OCI-LY1 (cell line): ENCODE data around the gene CEP126.

ENCODE experiments used
- H2AFZ ChIP-seq: fragments of 200-600 bp; sonication (generic), shearing (Covaris generic); 2 replicates; pipeline ENCODE4 v1.6.0; 2014; ENCODE audit warnings: antibody characterized with exemption, mild to moderate bottlenecking, low read length
- H3F3A ChIP-seq: fragments of 200-600 bp; sonication (generic), shearing (Covaris generic); 2 replicates; pipeline ENCODE4 v1.6.0; 2014; ENCODE audit warnings: mild to moderate bottlenecking, antibody characterized with exemption, low read length, moderate library complexity; ENCODE audit not compliant: insufficient read depth
- H3K27ac ChIP-seq: fragments of 200-600 bp; sonication (generic); 2 replicates; pipeline ENCODE4 v1.5.1; 2014; ENCODE audit warnings: low read length, mixed run types, mild to moderate bottlenecking, low read depth; ENCODE audit not compliant: poor library complexity, severe bottlenecking
- H3K27me3 ChIP-seq: fragments of 200-600 bp; sonication (generic); 2 replicates; pipeline ENCODE4 v1.6.0; 2014; ENCODE audit warnings: antibody characterized with exemption, mild to moderate bottlenecking, low read length, moderate library complexity; ENCODE audit not compliant: insufficient read depth
- H3K36me3 ChIP-seq: fragments of 200-600 bp; sonication (generic); 2 replicates; pipeline ENCODE4 v1.6.1; 2014; ENCODE audit warnings: mild to moderate bottlenecking, antibody characterized with exemption, low read length, moderate library complexity, mixed read lengths; ENCODE audit not compliant: insufficient read depth
- H3K4me1 ChIP-seq: fragments of 200-600 bp; sonication (generic); 2 replicates; pipeline ENCODE4 v1.5.1; 2014; ENCODE audit warnings: mild to moderate bottlenecking, low read length, moderate library complexity; ENCODE audit not compliant: insufficient read depth, severe bottlenecking
- H3K4me2 ChIP-seq: fragments of 200-600 bp; sonication (generic), shearing (Covaris generic); 2 replicates; pipeline ENCODE4 v1.6.1; 2014; ENCODE audit warnings: low read length
- H3K4me3 ChIP-seq: fragments of 200-600 bp; sonication (generic); 2 replicates; pipeline ENCODE4 v1.5.1; 2014; ENCODE audit warnings: low read length, low read depth, mild to moderate bottlenecking, mixed read lengths; ENCODE audit not compliant: poor library complexity, severe bottlenecking
- H3K79me2 ChIP-seq: fragments of 200-600 bp; shearing (Covaris generic); 2 replicates; pipeline ENCODE4 v1.6.1; 2016; ENCODE audit warnings: mixed run types, low read length, mixed read lengths; ENCODE audit not compliant: insufficient read depth
- H3K9ac ChIP-seq: fragments of 200-600 bp; sonication (generic), shearing (Covaris generic); 2 replicates; pipeline ENCODE4 v1.6.1; 2014; ENCODE audit warnings: mild to moderate bottlenecking, low read length, mixed read lengths
- H3K9me2 ChIP-seq: fragments of 200-600 bp; sonication (generic), shearing (Covaris generic); 2 replicates; pipeline ENCODE4 v1.6.1; 2014; ENCODE audit warnings: low read depth, mild to moderate bottlenecking, low read length, mixed read lengths
- H3K9me3 ChIP-seq: fragments of 200-600 bp; shearing (Covaris generic); 2 replicates; pipeline ENCODE4 v1.6.1; 2014; ENCODE audit warnings: low read length, mixed read lengths
- H4K20me1 ChIP-seq: fragments of 200-600 bp; sonication (generic), shearing (Covaris generic); 2 replicates; pipeline ENCODE4 v1.6.0; 2016; ENCODE audit warnings: mild to moderate bottlenecking, low read length; ENCODE audit not compliant: insufficient read depth
- CTCF ChIP-seq: fragments of 200-600 bp; sonication (generic), shearing (Covaris generic); IDR thresholded peaks from 2 replicates; pipeline ENCODE4 v1.5.1; 2017; ENCODE audit warnings: mild to moderate bottlenecking, antibody characterized with exemption, low read length, moderate library complexity, mixed read lengths
- EZH2 ChIP-seq: fragments of 200-600 bp; sonication (generic), shearing (Covaris generic); IDR thresholded peaks from 2 replicates; pipeline ENCODE4 v1.8.0; 2017; ENCODE audit warnings: borderline replicate concordance, mixed run types, mild to moderate bottlenecking, antibody characterized with exemption, low read length, moderate library complexity, mixed read lengths

CEP126 gene

GRCh38 chr11:102026217-102026616 is 111.4 kb downstream of the CEP126 start:
- Histone ChIP-seq H3K4me2 (no peak overlapping the region), H3F3A (no peaks in the 10 kb centered on the region), H3K27me3 (no peaks in the 10 kb centered on the region), H3K9me2 (no peaks in the 10 kb centered on the region), H3K9me3 (no peaks in the 10 kb centered on the region), H2AFZ (no peak overlapping the region), H3K27ac (no peak overlapping the region), H3K4me3 (no peak overlapping the region), H3K79me2 (no peaks in the 10 kb centered on the region), H3K36me3 (no peaks in the 10 kb centered on the region), H3K4me1 (no peaks in the 10 kb centered on the region), H4K20me1 (no peaks in the 10 kb centered on the region), H3K9ac (no peak overlapping the region)
- TF ChIP-seq EZH2 (no peak), CTCF (no peak)

- no peaks in the 10 kb centered on the region for H3K9me3 ChIP-seq
- no peak overlapping the region for H2AFZ ChIP-seq
- no peaks in the 10 kb centered on the region for H3K27me3 ChIP-seq
- TF ChIP-seq EZH2 (no peak), CTCF (no peak)
- no peaks in the 10 kb centered on the region for H3K79me2 ChIP-seq
- no peak overlapping the region for H3K9ac ChIP-seq
- no peak overlapping the region for H3K4me3 ChIP-seq
- H4K20me1 ChIP-seq: no peaks in the 10 kb centered on the region
- H3K36me3 ChIP-seq: no peaks in the 10 kb centered on the region
- no peak overlapping the region for H3K27ac ChIP-seq
- H3K4me2 ChIP-seq: no peak overlapping the region
- H3F3A ChIP-seq: no peaks in the 10 kb centered on the region
- no peaks in the 10 kb centered on the region for H3K4me1 ChIP-seq
- no peaks in the 10 kb centered on the region for H3K9me2 ChIP-seq
Observed at GRCh38 chr11:102026959-102027358, 112.1 kb downstream of the CEP126 start.

GRCh38 chr11:102036757-102037156 is 121.9 kb downstream of the CEP126 start:
- Histone ChIP-seq H3K9ac (no peak overlapping the region), H3K9me2 (no peaks in the 10 kb centered on the region), H3K79me2 (no peaks in the 10 kb centered on the region), H3K27me3 (no peaks in the 10 kb centered on the region), H3K4me3 (no peak overlapping the region), H3K4me2 (no peak overlapping the region), H3K4me1 (no peaks in the 10 kb centered on the region), H3F3A (no peaks in the 10 kb centered on the region), H3K36me3 (no peaks in the 10 kb centered on the region), H3K27ac (no peak overlapping the region), H2AFZ (no peak overlapping the region), H3K9me3 (no peaks in the 10 kb centered on the region), H4K20me1 (no peaks in the 10 kb centered on the region)
- TF ChIP-seq EZH2: no peak
- TF ChIP-seq CTCF: no peak
